ENCODE measurements around the gene SLC25A14. TPM values are rescaled to one million over a fixed set of nuclear protein-coding genes. Genes with fewer than 3 reads are reported as not detected.

SLC25A14 gene
- total RNA-seq, 1 donor from 2014 or later = 19.2 TPM

DNA sequence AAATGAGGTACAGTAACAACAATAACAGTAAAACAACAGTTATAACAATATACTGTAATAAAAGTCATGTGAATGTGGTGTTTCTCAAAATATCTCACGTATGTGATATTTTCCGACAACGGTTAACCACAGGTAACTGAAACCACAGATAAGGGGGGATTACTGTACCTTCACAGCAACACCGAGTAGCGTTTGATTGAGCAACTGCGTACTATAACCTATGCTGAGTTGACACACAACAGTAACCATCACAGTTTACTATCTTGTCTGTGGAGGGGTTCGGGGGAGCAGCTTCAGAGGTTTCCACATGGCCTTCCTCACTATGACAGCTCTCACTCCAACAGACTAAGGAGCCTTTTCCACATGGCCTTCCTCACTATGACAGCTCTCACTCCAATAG is 75.5 kb downstream of the SLC25A14 start:
- Histone ChIP-seq H3K4me2 (no peak overlapping the region), H3K36me3 (no peaks in the 10 kb centered on the region), H3K9ac (no peak overlapping the region), H3K9me3 (ENCODE audit: low read depth) (no peaks in the 10 kb centered on the region), H4K20me1 (ENCODE audit: low read depth) (no peaks in the 10 kb centered on the region), H3K27me3 (no peaks in the 10 kb centered on the region), H2AFZ (replicated peaks) (no peak overlapping the region), H3K4me1 (no peaks in the 10 kb centered on the region), H3K27ac (no peak overlapping the region), H3F3A (ENCODE audit: low read depth) (no peaks in the 10 kb centered on the region), H3K79me2 (ENCODE audit: low read depth) (no peaks in the 10 kb centered on the region), H3K4me3 (no peak overlapping the region)
- H3K4me1 Mint-ChIP-seq = peaks cover 12% of the 10 kb centered on the region
- DNase-seq (ENCODE audit: low spot score) = no peak
- H3K9me3 Mint-ChIP-seq = no peaks in the 10 kb centered on the region
- no peak overlapping the region for H3K27ac Mint-ChIP-seq
- peaks cover 8% of the 10 kb centered on the region for H3K27me3 Mint-ChIP-seq (ENCODE audit: insufficient read depth, low read depth)
- TF ChIP-seq, protein P1, sequence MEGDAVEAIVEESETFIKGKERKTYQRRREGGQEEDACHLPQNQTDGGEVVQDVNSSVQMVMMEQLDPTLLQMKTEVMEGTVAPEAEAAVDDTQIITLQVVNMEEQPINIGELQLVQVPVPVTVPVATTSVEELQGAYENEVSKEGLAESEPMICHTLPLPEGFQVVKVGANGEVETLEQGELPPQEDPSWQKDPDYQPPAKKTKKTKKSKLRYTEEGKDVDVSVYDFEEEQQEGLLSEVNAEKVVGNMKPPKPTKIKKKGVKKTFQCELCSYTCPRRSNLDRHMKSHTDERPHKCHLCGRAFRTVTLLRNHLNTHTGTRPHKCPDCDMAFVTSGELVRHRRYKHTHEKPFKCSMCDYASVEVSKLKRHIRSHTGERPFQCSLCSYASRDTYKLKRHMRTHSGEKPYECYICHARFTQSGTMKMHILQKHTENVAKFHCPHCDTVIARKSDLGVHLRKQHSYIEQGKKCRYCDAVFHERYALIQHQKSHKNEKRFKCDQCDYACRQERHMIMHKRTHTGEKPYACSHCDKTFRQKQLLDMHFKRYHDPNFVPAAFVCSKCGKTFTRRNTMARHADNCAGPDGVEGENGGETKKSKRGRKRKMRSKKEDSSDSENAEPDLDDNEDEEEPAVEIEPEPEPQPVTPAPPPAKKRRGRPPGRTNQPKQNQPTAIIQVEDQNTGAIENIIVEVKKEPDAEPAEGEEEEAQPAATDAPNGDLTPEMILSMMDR (IDR thresholded peaks at IDR 0.05) = no peak
- no peak for TF ChIP-seq EZH2 (IDR thresholded peaks at IDR 0.05)
- H3K4me3 Mint-ChIP-seq = no peak overlapping the region
- peaks cover 11% of the 10 kb centered on the region for H3K36me3 Mint-ChIP-seq

DNA sequence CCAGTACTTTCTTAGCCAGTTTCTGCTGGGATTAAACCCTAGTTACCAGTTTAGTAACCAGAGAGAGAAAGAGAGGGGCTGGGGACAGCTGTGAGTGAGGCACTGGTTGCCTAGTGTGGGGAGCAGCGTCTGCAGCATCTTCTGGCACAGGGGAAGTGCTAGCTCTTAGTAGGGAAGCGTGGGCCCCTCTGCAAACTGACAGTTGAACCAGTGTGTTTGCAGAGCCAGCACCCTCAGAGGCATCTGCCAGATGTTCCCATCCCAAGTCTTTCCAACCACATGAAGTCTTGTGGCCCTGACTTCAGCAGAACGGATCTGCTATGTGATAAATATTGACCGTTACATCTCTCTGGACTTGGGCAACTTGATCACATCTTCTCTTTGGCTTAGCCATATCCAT is 77.1 kb downstream of the SLC25A14 start:
- Mint-ChIP-seq H3K27ac (no peak overlapping the region), H3K36me3 (peaks cover 5% of the 10 kb centered on the region), H3K27me3 (ENCODE audit: insufficient read depth, low read depth) (peaks cover 6% of the 10 kb centered on the region), H3K9me3 (no peaks in the 10 kb centered on the region), H3K4me3 (no peak overlapping the region), H3K4me1 (peaks cover 12% of the 10 kb centered on the region)
- Histone ChIP-seq H3K36me3 (no peaks in the 10 kb centered on the region), H3K9me3 (ENCODE audit: low read depth) (no peaks in the 10 kb centered on the region), H2AFZ (replicated peaks) (no peak overlapping the region), H3K9ac (no peak overlapping the region), H3K79me2 (ENCODE audit: low read depth) (no peaks in the 10 kb centered on the region), H3F3A (ENCODE audit: low read depth) (no peaks in the 10 kb centered on the region), H3K4me1 (no peaks in the 10 kb centered on the region), H3K4me3 (no peak overlapping the region), H3K27me3 (no peaks in the 10 kb centered on the region), H3K27ac (no peak overlapping the region), H4K20me1 (ENCODE audit: low read depth) (no peaks in the 10 kb centered on the region), H3K4me2 (no peak overlapping the region)
- TF ChIP-seq EZH2phosphoT487 (IDR thresholded peaks at IDR 0.05) (no peak), EZH2 (IDR thresholded peaks at IDR 0.05) (no peak)
- TF ChIP-seq, protein P1 (IDR thresholded peaks at IDR 0.05) = no peak
- DNase-seq (ENCODE audit: low spot score) = no peak

DNA sequence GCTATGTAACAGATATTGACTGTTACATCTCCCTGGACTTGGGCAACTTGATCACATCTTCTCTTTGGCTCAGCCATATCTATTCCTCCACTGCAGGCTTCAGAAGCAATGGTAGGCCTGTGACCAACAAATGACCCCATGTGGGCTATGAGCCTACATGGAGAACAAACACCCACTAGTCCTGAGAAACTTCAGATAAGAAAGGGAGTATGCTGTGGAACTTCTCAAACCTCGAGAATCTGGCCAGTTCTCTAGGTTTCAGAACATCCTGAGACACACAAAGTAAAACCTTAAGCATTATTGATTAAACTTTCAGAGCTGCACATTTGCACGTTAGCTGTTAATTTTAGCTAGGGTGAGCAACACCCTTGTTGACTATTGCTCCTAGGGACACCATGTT is 78.3 kb downstream of the SLC25A14 start:
- TF ChIP-seq, protein P1 (IDR thresholded peaks at IDR 0.05) = no peak
- TF ChIP-seq EZH2 (IDR thresholded peaks at IDR 0.05) = no peak
- no peak for TF ChIP-seq EZH2phosphoT487 (IDR thresholded peaks at IDR 0.05)

More for the DNA sequence above, 78.3 kb downstream of the SLC25A14 start:
- H3K4me1 ChIP-seq = no peaks in the 10 kb centered on the region
- no peak overlapping the region for H3K4me2 ChIP-seq
- H2AFZ ChIP-seq (replicated peaks) = no peak overlapping the region
- H3K27me3 Mint-ChIP-seq (ENCODE audit: insufficient read depth, low read depth) = peaks cover 2% of the 10 kb centered on the region
- H3K79me2 ChIP-seq (ENCODE audit: low read depth) = no peaks in the 10 kb centered on the region
- H3F3A ChIP-seq (ENCODE audit: low read depth) = no peaks in the 10 kb centered on the region
- H3K27ac ChIP-seq = no peak overlapping the region
- no peak for DNase-seq (ENCODE audit: low spot score)
- no peaks in the 10 kb centered on the region for H3K9me3 Mint-ChIP-seq
- H3K27ac Mint-ChIP-seq = no peak overlapping the region
- no peaks in the 10 kb centered on the region for H4K20me1 ChIP-seq (ENCODE audit: low read depth)
- H3K36me3 Mint-ChIP-seq = peaks cover 1% of the 10 kb centered on the region
- no peak overlapping the region for H3K4me3 Mint-ChIP-seq
- H3K4me1 Mint-ChIP-seq = peaks cover 12% of the 10 kb centered on the region
- no peaks in the 10 kb centered on the region for H3K36me3 ChIP-seq
- no peaks in the 10 kb centered on the region for H3K27me3 ChIP-seq
- no peak overlapping the region for H3K4me3 ChIP-seq
- no peak overlapping the region for H3K9ac ChIP-seq
- H3K9me3 ChIP-seq (ENCODE audit: low read depth) = no peaks in the 10 kb centered on the region
